SK-N-SH treated with all-trans-retinoic acid at 6 μM for 48 hours (cell line): ENCODE results near the gene TMEM163.

ENCODE experiments used
- ATAC-seq: fragments of 200-7000 bp; cut with Tn5 transposase; 3 replicates; pipeline ENCODE4 v1.9.1; 2020; ENCODE audit warnings: mild to moderate bottlenecking, moderate library complexity
- ARNTL ChIP-seq: fragments of 450-650 bp; formaldehyde crosslinking; IDR thresholded peaks from 2 replicates; pipeline ENCODE4 v1.5.0; 2020; ENCODE audit warnings: low read depth, mild to moderate bottlenecking, moderate library complexity, borderline replicate concordance
- CREB5 ChIP-seq: fragments of 250-450 bp; sonication (Bioruptor Pico); IDR thresholded peaks from 2 replicates; pipeline ENCODE4 v1.5.1; 2020; ENCODE audit warnings: low read depth, mild to moderate bottlenecking, moderate library complexity
- CSDC2 ChIP-seq: fragments of 250-450 bp; sonication (Bioruptor Pico); IDR thresholded peaks from 2 replicates; pipeline ENCODE4 v1.5.0; 2020; ENCODE audit warnings: mild to moderate bottlenecking, moderate library complexity
- CSRNP3 ChIP-seq: fragments of 250-450 bp; sonication (Bioruptor Pico); IDR thresholded peaks from 2 replicates; pipeline ENCODE4 v1.5.1; 2021; ENCODE audit warnings: mild to moderate bottlenecking, moderate library complexity
- ESRRG ChIP-seq: fragments of 250-450 bp; sonication (Bioruptor Pico); IDR thresholded peaks from 2 replicates; pipeline ENCODE4 v1.6.1; 2021; ENCODE audit warnings: mild to moderate bottlenecking
- GLIS3 ChIP-seq: fragments of 250-450 bp; sonication (Bioruptor Pico); IDR thresholded peaks from 2 replicates; pipeline ENCODE4 v1.5.0; 2020; ENCODE audit warnings: mild to moderate bottlenecking, moderate library complexity
- ISL1 ChIP-seq: fragments of 250-450 bp; sonication (Bioruptor Pico); IDR thresholded peaks from 2 replicates; pipeline ENCODE4 v2.1.2; 2022; ENCODE audit warnings: mild to moderate bottlenecking, moderate library complexity
- OSR1 ChIP-seq: fragments of 250-450 bp; sonication (Bioruptor Pico); IDR thresholded peaks from 2 replicates; pipeline ENCODE4 v1.8.0; 2022; ENCODE audit warnings: moderate library complexity, mild to moderate bottlenecking, inconsistent platforms
- PATZ1 ChIP-seq: fragments of 250-450 bp; sonication (Bioruptor Pico); IDR thresholded peaks from 2 replicates; pipeline ENCODE4 v1.8.0; 2020; ENCODE audit warnings: mild to moderate bottlenecking, moderate library complexity, borderline replicate concordance
- POU6F1 ChIP-seq: fragments of 250-450 bp; sonication (Bioruptor Pico); IDR thresholded peaks from 2 replicates; pipeline ENCODE4 v1.8.0; 2021; ENCODE audit warnings: low read depth, mild to moderate bottlenecking, moderate library complexity, borderline replicate concordance
- PPARA ChIP-seq: fragments of 250-450 bp; sonication (Bioruptor Pico); IDR thresholded peaks from 2 replicates; pipeline ENCODE4 v1.5.0; 2020; ENCODE audit warnings: mild to moderate bottlenecking, borderline replicate concordance
- RARB ChIP-seq: fragments of 250-450 bp; sonication (Bioruptor Pico); IDR thresholded peaks from 2 replicates; pipeline ENCODE4 v1.8.0; 2021; ENCODE audit warnings: mild to moderate bottlenecking, moderate library complexity
- SNAI2 ChIP-seq: fragments of 250-450 bp; sonication (Bioruptor Pico); IDR thresholded peaks from 2 replicates; pipeline ENCODE4 v1.5.0; 2020; ENCODE audit warnings: mild to moderate bottlenecking, moderate library complexity
- TCF4 ChIP-seq: fragments of 250-450 bp; sonication (Bioruptor Pico); IDR thresholded peaks from 2 replicates; pipeline ENCODE4 v1.8.0; 2021; ENCODE audit warnings: mild to moderate bottlenecking, moderate library complexity, borderline replicate concordance
- TSHZ2 ChIP-seq: fragments of 250-450 bp; sonication (Bioruptor Pico); IDR thresholded peaks from 2 replicates; pipeline ENCODE4 v1.5.0; 2020; ENCODE audit warnings: mild to moderate bottlenecking, moderate library complexity
- ZC3H10 ChIP-seq: fragments of 250-450 bp; sonication (Bioruptor Pico); IDR thresholded peaks from 2 replicates; pipeline ENCODE4 v1.5.1; 2021; ENCODE audit warnings: mild to moderate bottlenecking, moderate library complexity
- ZFP3 ChIP-seq: fragments of 250-450 bp; sonication (Bioruptor Pico); IDR thresholded peaks from 2 replicates; pipeline ENCODE4 v1.5.0; 2020; ENCODE audit warnings: mild to moderate bottlenecking, moderate library complexity
- ZFP30 ChIP-seq: fragments of 450-650 bp; formaldehyde crosslinking; IDR thresholded peaks from 2 replicates; pipeline ENCODE4 v1.5.0; 2022; ENCODE audit warnings: mild to moderate bottlenecking, moderate library complexity
- ZNF565 ChIP-seq: fragments of 450-650 bp; formaldehyde crosslinking; conservative IDR thresholded peaks from 2 replicates; pipeline ENCODE4 v1.5.0; 2020; ENCODE audit warnings: low read depth, mild to moderate bottlenecking, moderate library complexity
- ZNF70 ChIP-seq: fragments of 450-650 bp; formaldehyde crosslinking; IDR thresholded peaks from 2 replicates; pipeline ENCODE4 v1.5.0; 2020; ENCODE audit warnings: mild to moderate bottlenecking, moderate library complexity

Gene TMEM163

GRCh38 chr2:134689315-134689714 is 29.5 kb downstream of the TMEM163 start:
- TF ChIP-seq ZFP3 (CRISPR knock-in tag) (no peak), CREB5 (CRISPR knock-in tag) (no peak), PATZ1 (CRISPR knock-in tag) (no peak), GLIS3 (no peak), CSRNP3 (CRISPR knock-in tag) (no peak), TCF4 (CRISPR knock-in tag) (no peak), POU6F1 (CRISPR knock-in tag) (no peak), ZFP30 (CRISPR knock-in tag) (no peak), TSHZ2 (no peak), PPARA (CRISPR knock-in tag) (no peak), OSR1 (CRISPR knock-in tag) (no peak), ZC3H10 (no peak), ZNF70 (CRISPR knock-in tag) (no peak), RARB (CRISPR knock-in tag) (no peak), ESRRG (CRISPR knock-in tag) (no peak), SNAI2 (CRISPR knock-in tag) (no peak), ARNTL (CRISPR knock-in tag) (no peak)
- TF ChIP-seq, all 23 proteins: peak for 0
- ATAC-seq: no peak

GRCh38 chr2:134685967-134686366 is 32.8 kb downstream of the TMEM163 start:
- no peak for TF ChIP-seq ZFP30 (CRISPR knock-in tag)
- TF ChIP-seq CREB5 (CRISPR knock-in tag): no peak
- TF ChIP-seq CSDC2 (CRISPR knock-in tag): no peak
- TF ChIP-seq RARB (CRISPR knock-in tag): no peak
- TF ChIP-seq ARNTL (CRISPR knock-in tag): no peak
- TF ChIP-seq ISL1 (CRISPR knock-in tag): no peak
- no peak for TF ChIP-seq ESRRG (CRISPR knock-in tag)
- TF ChIP-seq, all 23 proteins: peak for 0
- ATAC-seq: no peak

GRCh38 chr2:134683561-134684112 is 35.2 kb downstream of the TMEM163 start:
- no peak for ATAC-seq
- no peak for TF ChIP-seq CSDC2 (CRISPR knock-in tag)
- TF ChIP-seq GLIS3: no peak
- TF ChIP-seq ZFP3 (CRISPR knock-in tag): no peak
- no peak for TF ChIP-seq ZFP30 (CRISPR knock-in tag)
- TF ChIP-seq RARB (CRISPR knock-in tag): no peak
- TF ChIP-seq ESRRG (CRISPR knock-in tag): no peak
- TF ChIP-seq OSR1 (CRISPR knock-in tag): no peak
- TF ChIP-seq ZNF70 (CRISPR knock-in tag): no peak
- TF ChIP-seq CSRNP3 (CRISPR knock-in tag): no peak
- TF ChIP-seq ZNF565 (CRISPR knock-in tag): no peak
- no peak for TF ChIP-seq CREB5 (CRISPR knock-in tag)
- TF ChIP-seq POU6F1 (CRISPR knock-in tag): no peak
- TF ChIP-seq ISL1 (CRISPR knock-in tag): no peak
- no peak for TF ChIP-seq ARNTL (CRISPR knock-in tag)
- no peak for TF ChIP-seq TCF4 (CRISPR knock-in tag)
